ENCODE results near the gene LAMA1.

DNA sequence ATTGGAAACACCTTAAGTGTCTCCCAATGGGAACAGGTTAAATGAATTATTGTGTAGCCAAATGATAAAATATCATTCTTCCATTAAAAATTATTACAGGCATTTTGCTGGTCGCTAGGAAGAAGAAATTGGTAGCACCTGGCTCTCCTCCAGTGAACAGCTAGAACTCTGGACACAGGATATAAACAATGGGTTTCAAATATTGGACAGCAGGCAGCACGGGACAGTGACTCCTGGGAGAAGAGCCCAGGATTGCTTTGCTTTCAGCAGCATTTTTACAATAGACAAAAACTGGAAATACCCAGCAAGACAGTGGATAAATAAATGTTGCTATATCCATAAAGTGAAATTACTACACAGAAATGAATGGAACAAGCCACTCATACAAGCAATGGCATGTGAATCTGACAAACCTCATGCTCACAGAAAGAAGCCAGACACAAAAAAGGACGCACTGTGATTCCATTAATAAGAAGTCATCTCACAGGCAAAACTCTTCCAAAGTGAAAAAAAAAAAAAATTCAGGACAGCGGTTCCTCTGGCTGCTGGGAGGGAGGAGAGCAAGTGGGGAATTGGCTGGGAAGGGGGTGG lies 50.5 kb downstream of the LAMA1 start:
- TF ChIP-seq CTCF (conservative IDR thresholded peaks at IDR 0.05; ENCODE audit: low read depth, low read length) (no peak), EZH2 (IDR thresholded peaks at IDR 0.05; ENCODE audit: borderline replicate concordance, low read depth, low read length, poor library complexity, severe bottlenecking) (no peak)
